ENCODE measurements around the gene KLHL12. TPM values are rescaled to one million over a fixed set of nuclear protein-coding genes. Genes with fewer than 3 reads are reported as not detected.
"Not testable (repeated sequence)": the region's sequence is repeated elsewhere in the genome, so short reads cannot be mapped to it uniquely, and the experiment has no call there.

Gene KLHL12
- total RNA-seq, 2 donors from 2014 or later = 31.6 to 34.1 TPM

GRCh38 chr1:202957733-202958543, 30.9 kb upstream of the KLHL12 start, which contains the start of gene ADIPOR1:
Gene ADIPOR1 (minus strand): TSS chr1:202958312. CDS start chr1:202951070, 7,242 bp downstream.
- peak; percentile 100 for ATAC-seq (replicated peaks)
- peaks cover 24% of the 10 kb centered on the region for H3K36me3 Mint-ChIP-seq (ENCODE audit: low read depth)
- H3K27ac Mint-ChIP-seq = peak within 1 kb of the TSS; percentile 88
- peaks cover 22% of the 10 kb centered on the region for H3K4me1 Mint-ChIP-seq
- no peaks in the 10 kb centered on the region for H3K27me3 Mint-ChIP-seq
- H3K9me3 Mint-ChIP-seq = no peaks in the 10 kb centered on the region
- H3K4me3 Mint-ChIP-seq = peak within 1 kb of the TSS; percentile 91

GRCh38 chr1:202956969-202957368, 29.9 kb upstream of the KLHL12 start:
- peak overlapping the region; percentile 49 for H3K27ac Mint-ChIP-seq
- no peaks in the 10 kb centered on the region for H3K27me3 Mint-ChIP-seq
- H3K36me3 Mint-ChIP-seq (ENCODE audit: low read depth) = peaks cover 20% of the 10 kb centered on the region
- no peaks in the 10 kb centered on the region for H3K9me3 Mint-ChIP-seq
- H3K4me1 Mint-ChIP-seq = peaks cover 29% of the 10 kb centered on the region
- ATAC-seq (replicated peaks) = no peak
- peak overlapping the region; percentile 91 for H3K4me3 Mint-ChIP-seq

DNA sequence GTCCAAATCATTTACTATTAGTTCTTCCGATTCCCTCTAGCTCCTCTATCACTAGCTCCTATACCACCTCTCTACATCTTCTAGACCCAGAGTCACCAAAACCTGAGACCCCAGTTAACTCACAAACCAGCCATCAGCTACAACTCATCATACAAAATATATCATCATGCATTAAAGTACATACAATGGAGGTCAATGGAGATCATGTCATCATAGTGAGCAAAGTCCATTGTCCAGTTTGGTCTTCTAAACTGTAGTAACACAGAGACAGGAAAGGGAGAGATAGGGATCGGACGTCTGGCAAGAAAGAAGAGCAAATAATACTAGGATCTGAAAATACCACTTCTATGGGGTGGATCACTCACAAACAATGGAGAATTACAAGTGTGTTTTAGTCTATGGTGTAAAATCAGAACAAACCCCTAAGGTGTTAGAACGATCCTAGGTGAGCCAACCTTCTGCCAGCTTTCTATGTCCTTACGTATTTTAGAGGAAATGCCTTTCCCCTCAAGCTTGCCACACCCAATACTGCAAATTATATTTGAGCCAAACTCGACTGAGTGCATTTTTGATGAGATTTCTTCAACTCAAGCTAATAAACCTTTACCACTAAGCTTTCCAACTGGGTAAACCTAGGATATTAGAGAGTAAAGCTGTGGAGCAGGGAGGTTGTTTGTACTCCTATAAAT, 27.2 kb upstream of the KLHL12 start:
- H3K4me1 Mint-ChIP-seq = peaks cover 35% of the 10 kb centered on the region
- no peak for ATAC-seq (replicated peaks)
- H3K27me3 Mint-ChIP-seq = no peaks in the 10 kb centered on the region
- H3K4me3 Mint-ChIP-seq = no peak overlapping the region
- no peak overlapping the region for H3K27ac Mint-ChIP-seq
- H3K9me3 Mint-ChIP-seq = no peaks in the 10 kb centered on the region
- H3K36me3 Mint-ChIP-seq (ENCODE audit: low read depth) = peaks cover 43% of the 10 kb centered on the region

DNA sequence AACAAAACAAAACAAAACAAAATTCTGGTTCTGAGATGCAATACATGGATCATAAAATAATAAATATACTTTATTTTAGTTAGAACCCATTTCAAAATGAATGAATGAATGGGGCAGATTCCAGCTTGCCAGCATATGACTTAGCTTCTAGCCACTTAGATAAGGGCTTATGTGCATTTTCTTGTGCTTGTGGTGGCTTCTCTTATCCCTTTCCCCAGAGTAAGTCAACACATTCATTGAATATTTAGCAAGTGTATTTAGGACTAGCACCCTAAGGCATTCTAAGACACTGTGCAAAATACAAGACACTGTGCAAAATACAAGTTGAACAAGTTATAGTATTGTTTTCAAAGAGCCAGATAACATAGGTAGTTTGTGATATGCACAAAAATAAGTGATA, 26.4 kb upstream of the KLHL12 start:
- ATAC-seq (replicated peaks) = no peak

GRCh38 chr1:202952818-202953217, 25.8 kb upstream of the KLHL12 start:
- H3K27me3 Mint-ChIP-seq = no peaks in the 10 kb centered on the region
- peak; percentile 85 for ATAC-seq (replicated peaks)
- H3K36me3 Mint-ChIP-seq (ENCODE audit: low read depth) = peaks cover 57% of the 10 kb centered on the region
- peak overlapping the region; percentile 61 for H3K27ac Mint-ChIP-seq
- H3K4me1 Mint-ChIP-seq = peaks cover 33% of the 10 kb centered on the region
- no peaks in the 10 kb centered on the region for H3K9me3 Mint-ChIP-seq
- H3K4me3 Mint-ChIP-seq = peak overlapping the region; percentile 19

More for the DNA sequence above, 26.4 kb upstream of the KLHL12 start:
- Mint-ChIP-seq H3K4me3 (no peak overlapping the region), H3K36me3 (ENCODE audit: low read depth) (peaks cover 51% of the 10 kb centered on the region), H3K9me3 (no peaks in the 10 kb centered on the region), H3K27me3 (no peaks in the 10 kb centered on the region), H3K27ac (no peak overlapping the region), H3K4me1 (peaks cover 31% of the 10 kb centered on the region)

DNA sequence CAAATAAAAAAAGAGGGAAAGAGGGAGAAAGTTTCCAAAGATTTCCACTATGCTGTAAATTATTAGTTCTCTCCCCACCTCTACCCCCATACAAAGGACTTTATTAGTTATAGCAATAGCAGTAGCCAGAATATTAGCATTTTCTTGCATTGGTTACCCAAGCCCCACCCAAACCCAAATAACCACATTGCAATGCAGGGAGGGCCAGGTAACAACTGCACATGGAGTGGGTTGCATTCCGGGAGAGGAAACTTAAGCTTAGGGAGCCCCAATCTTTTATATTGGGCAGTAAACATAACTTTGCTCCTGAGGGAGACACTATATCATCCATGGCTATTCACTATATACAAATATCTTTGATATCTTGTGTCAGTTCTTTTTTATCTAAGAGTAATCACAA, 25.1 kb upstream of the KLHL12 start:
- peak overlapping the region; percentile 66 for H3K27ac Mint-ChIP-seq
- H3K4me3 Mint-ChIP-seq = no peak overlapping the region
- ATAC-seq (replicated peaks) = no peak
- no peaks in the 10 kb centered on the region for H3K9me3 Mint-ChIP-seq
- H3K27me3 Mint-ChIP-seq = no peaks in the 10 kb centered on the region
- peaks cover 33% of the 10 kb centered on the region for H3K4me1 Mint-ChIP-seq
- H3K36me3 Mint-ChIP-seq (ENCODE audit: low read depth) = peaks cover 63% of the 10 kb centered on the region

- Mint-ChIP-seq H3K27me3 (no peaks in the 10 kb centered on the region), H3K36me3 (ENCODE audit: low read depth) (peaks cover 67% of the 10 kb centered on the region), H3K9me3 (no peaks in the 10 kb centered on the region), H3K27ac (peak overlapping the region; percentile 66), H3K4me1 (peaks cover 31% of the 10 kb centered on the region), H3K4me3 (no peak overlapping the region)
- no peak for ATAC-seq (replicated peaks)
Measured at GRCh38 chr1:202951437-202951836, 24.4 kb upstream of the KLHL12 start.

GRCh38 chr1:202945483-202945882, 18.4 kb upstream of the KLHL12 start:
- H3K4me1 Mint-ChIP-seq = peaks cover 4% of the 10 kb centered on the region
- ATAC-seq (replicated peaks) = no peak
- no peak overlapping the region for H3K27ac Mint-ChIP-seq
- no peaks in the 10 kb centered on the region for H3K27me3 Mint-ChIP-seq
- H3K36me3 Mint-ChIP-seq (ENCODE audit: low read depth) = peaks cover 99% of the 10 kb centered on the region
- no peaks in the 10 kb centered on the region for H3K9me3 Mint-ChIP-seq
- no peak overlapping the region for H3K4me3 Mint-ChIP-seq

DNA sequence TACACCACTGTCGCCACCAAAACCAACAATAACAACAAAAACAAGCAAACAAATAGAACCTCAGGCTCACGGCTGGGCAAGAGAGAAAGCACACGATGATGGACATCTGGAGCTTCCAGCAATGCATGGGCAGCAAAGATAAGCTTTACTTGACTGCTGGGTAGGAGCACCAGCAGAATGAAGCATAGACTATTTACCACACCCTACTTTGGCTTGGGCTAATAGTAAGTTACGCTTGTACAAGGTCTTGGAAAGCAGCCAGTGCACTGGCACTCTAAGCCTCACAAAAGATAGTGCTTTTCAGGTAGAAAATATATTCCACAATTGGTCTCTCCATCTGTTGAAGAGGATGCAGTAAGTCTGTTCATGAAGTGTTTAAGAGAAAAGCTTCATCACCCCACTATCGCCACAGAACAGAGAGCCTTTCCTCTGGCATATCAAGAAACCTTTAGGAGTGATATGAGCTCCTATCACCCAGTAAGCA, 17.4 kb upstream of the KLHL12 start:
- peaks cover 4% of the 10 kb centered on the region for H3K4me1 Mint-ChIP-seq
- H3K36me3 Mint-ChIP-seq (ENCODE audit: low read depth) = peaks cover 99% of the 10 kb centered on the region
- no peaks in the 10 kb centered on the region for H3K27me3 Mint-ChIP-seq
- H3K27ac Mint-ChIP-seq = no peak overlapping the region
- H3K9me3 Mint-ChIP-seq = no peaks in the 10 kb centered on the region
- ATAC-seq (replicated peaks) = no peak
- H3K4me3 Mint-ChIP-seq = no peak overlapping the region

- no peaks in the 10 kb centered on the region for H3K9me3 Mint-ChIP-seq
- H3K27ac Mint-ChIP-seq = no peak overlapping the region
- no peak for ATAC-seq (replicated peaks)
- no peak overlapping the region for H3K4me3 Mint-ChIP-seq
- no peaks in the 10 kb centered on the region for H3K4me1 Mint-ChIP-seq
- H3K36me3 Mint-ChIP-seq (ENCODE audit: low read depth) = peaks cover 83% of the 10 kb centered on the region
- no peaks in the 10 kb centered on the region for H3K27me3 Mint-ChIP-seq
Measured at GRCh38 chr1:202942426-202942825, 15.4 kb upstream of the KLHL12 start.

GRCh38 chr1:202941372-202941771, 14.3 kb upstream of the KLHL12 start:
- Mint-ChIP-seq H3K4me1 (no peaks in the 10 kb centered on the region), H3K36me3 (ENCODE audit: low read depth) (peaks cover 73% of the 10 kb centered on the region), H3K27ac (no peak overlapping the region), H3K4me3 (no peak overlapping the region), H3K9me3 (no peaks in the 10 kb centered on the region), H3K27me3 (no peaks in the 10 kb centered on the region)
- no peak for ATAC-seq (replicated peaks)

- Mint-ChIP-seq H3K9me3 (no peaks in the 10 kb centered on the region), H3K27ac (no peak overlapping the region), H3K4me1 (no peaks in the 10 kb centered on the region), H3K36me3 (ENCODE audit: low read depth) (peaks cover 65% of the 10 kb centered on the region), H3K27me3 (no peaks in the 10 kb centered on the region), H3K4me3 (no peak overlapping the region)
- ATAC-seq (replicated peaks) = no peak
Measured at GRCh38 chr1:202940561-202940960, 13.5 kb upstream of the KLHL12 start.

GRCh38 chr1:202938287-202938925, 11.4 kb upstream of the KLHL12 start:
- Mint-ChIP-seq H3K4me1 (peaks cover 2% of the 10 kb centered on the region), H3K36me3 (ENCODE audit: low read depth) (peaks cover 43% of the 10 kb centered on the region), H3K4me3 (no peak overlapping the region), H3K9me3 (no peaks in the 10 kb centered on the region), H3K27me3 (peaks cover 3% of the 10 kb centered on the region), H3K27ac (no peak overlapping the region)
- ATAC-seq (replicated peaks) = no peak

DNA sequence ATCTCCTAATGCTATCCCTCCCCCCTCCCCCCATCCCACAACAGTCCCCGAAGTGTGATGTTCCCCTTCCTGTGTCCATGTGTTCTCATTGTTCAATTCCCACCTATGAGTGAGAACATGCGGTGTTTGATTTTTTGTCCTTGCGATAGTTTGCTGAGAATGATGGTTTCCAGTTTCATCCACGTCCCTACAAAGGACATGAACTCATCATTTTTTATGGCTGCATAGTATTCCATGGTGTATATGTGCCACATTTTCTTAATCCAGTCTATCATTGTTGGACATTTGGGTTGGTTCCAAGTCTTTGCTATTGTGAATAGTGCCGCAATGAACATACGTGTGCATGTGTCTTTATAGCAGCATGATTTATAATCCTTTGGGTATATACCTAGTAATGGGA, 9.4 kb upstream of the KLHL12 start:
- not testable (repeated sequence) for H3K27ac Mint-ChIP-seq; H3K4me1 Mint-ChIP-seq; H3K27me3 Mint-ChIP-seq; H3K4me3 Mint-ChIP-seq; ATAC-seq (replicated peaks); H3K9me3 Mint-ChIP-seq
- peaks cover 23% of the 10 kb centered on the region for H3K36me3 Mint-ChIP-seq (ENCODE audit: low read depth)

Measured in activated T-helper 17 cell treated with anti-CD3 and anti-CD28 coated beads, Interleukin-2, amount 50 U/mL, for 72 hours (primary cell).